ENCODE measurements around the gene PRR12.

The PRR12 gene

GRCh38 chr19:49602806-49603205 lies 11.8 kb downstream of the PRR12 start:
- Histone ChIP-seq H3K27me3 (ENCODE audit: control insufficient read depth, low read length) (no peaks in the 10 kb centered on the region), H3F3A (ENCODE audit: control insufficient read depth, insufficient read depth) (no peaks in the 10 kb centered on the region), H3K4me1 (ENCODE audit: control insufficient read depth, low read length) (no peaks in the 10 kb centered on the region), H3K4me2 (ENCODE audit: low read length) (no peak overlapping the region), H3K36me3 (ENCODE audit: control insufficient read depth, low read length) (peaks cover 79% of the 10 kb centered on the region), H3K79me2 (ENCODE audit: control insufficient read depth, low read length) (peaks cover 73% of the 10 kb centered on the region), H3K9me3 (ENCODE audit: control insufficient read depth, insufficient read depth, low read length) (no peaks in the 10 kb centered on the region), H3K4me3 (ENCODE audit: low read length) (no peak overlapping the region), H4K20me1 (ENCODE audit: control insufficient read depth, insufficient read depth, low read depth, low read length) (no peaks in the 10 kb centered on the region), H3K27ac (ENCODE audit: low read depth, low read length) (no peak overlapping the region), H3K9me2 (replicated peaks; ENCODE audit: control insufficient read depth, low read length) (no peaks in the 10 kb centered on the region)
- TF ChIP-seq CTCF (IDR thresholded peaks at IDR 0.05; ENCODE audit: low read depth, low read length, poor library complexity, severe bottlenecking): no peak
- TF ChIP-seq EZH2phosphoT487 (IDR thresholded peaks at IDR 0.05; ENCODE audit: borderline replicate concordance, low read length): no peak

GRCh38 chr19:49605605-49606004 lies 14.6 kb downstream of the PRR12 start:
- TF ChIP-seq EZH2phosphoT487 (IDR thresholded peaks at IDR 0.05; ENCODE audit: borderline replicate concordance, low read length) (no peak), CTCF (IDR thresholded peaks at IDR 0.05; ENCODE audit: low read depth, low read length, poor library complexity, severe bottlenecking) (no peak)
- Histone ChIP-seq H3K9me2 (replicated peaks; ENCODE audit: control insufficient read depth, low read length) (no peaks in the 10 kb centered on the region), H3F3A (ENCODE audit: control insufficient read depth, insufficient read depth) (no peaks in the 10 kb centered on the region), H3K79me2 (ENCODE audit: control insufficient read depth, low read length) (peaks cover 84% of the 10 kb centered on the region), H3K4me1 (ENCODE audit: control insufficient read depth, low read length) (no peaks in the 10 kb centered on the region), H3K4me2 (ENCODE audit: low read length) (no peak overlapping the region), H3K27ac (ENCODE audit: low read depth, low read length) (no peak overlapping the region), H3K4me3 (ENCODE audit: low read length) (no peak overlapping the region), H4K20me1 (ENCODE audit: control insufficient read depth, insufficient read depth, low read depth, low read length) (no peaks in the 10 kb centered on the region), H3K9me3 (ENCODE audit: control insufficient read depth, insufficient read depth, low read length) (no peaks in the 10 kb centered on the region), H3K27me3 (ENCODE audit: control insufficient read depth, low read length) (no peaks in the 10 kb centered on the region), H3K36me3 (ENCODE audit: control insufficient read depth, low read length) (peaks cover 69% of the 10 kb centered on the region)

GRCh38 chr19:49609499-49610092 lies 18.6 kb downstream of the PRR12 start:
- Histone ChIP-seq H3K27me3 (ENCODE audit: control insufficient read depth, low read length) (no peaks in the 10 kb centered on the region), H3K79me2 (ENCODE audit: control insufficient read depth, low read length) (peaks cover 76% of the 10 kb centered on the region), H3K9me2 (replicated peaks; ENCODE audit: control insufficient read depth, low read length) (no peaks in the 10 kb centered on the region), H3K36me3 (ENCODE audit: control insufficient read depth, low read length) (peaks cover 50% of the 10 kb centered on the region), H3K4me1 (ENCODE audit: control insufficient read depth, low read length) (no peaks in the 10 kb centered on the region), H4K20me1 (ENCODE audit: control insufficient read depth, insufficient read depth, low read depth, low read length) (peaks cover 4% of the 10 kb centered on the region; the same call in 1 of the 2 replicates), H3K4me3 (ENCODE audit: low read length) (no peak overlapping the region), H3F3A (ENCODE audit: control insufficient read depth, insufficient read depth) (no peaks in the 10 kb centered on the region), H3K27ac (ENCODE audit: low read depth, low read length) (no peak overlapping the region), H3K4me2 (ENCODE audit: low read length) (no peak overlapping the region), H3K9me3 (ENCODE audit: control insufficient read depth, insufficient read depth, low read length) (no peaks in the 10 kb centered on the region)
- TF ChIP-seq EZH2phosphoT487 (IDR thresholded peaks at IDR 0.05; ENCODE audit: borderline replicate concordance, low read length) (no peak), CTCF (IDR thresholded peaks at IDR 0.05; ENCODE audit: low read depth, low read length, poor library complexity, severe bottlenecking) (no peak)
